GM18498 (cell line): ENCODE measurements around the gene SGIP1.

Experiments used
- ATAC-seq: cut with Tn5 transposase; IDR thresholded peaks from one replicate; pipeline ENCODE4 v1.9.1; 2021; ENCODE audit warnings: mild to moderate bottlenecking, moderate library complexity; ENCODE audit not compliant: unreplicated experiment

SGIP1 gene

DNA sequence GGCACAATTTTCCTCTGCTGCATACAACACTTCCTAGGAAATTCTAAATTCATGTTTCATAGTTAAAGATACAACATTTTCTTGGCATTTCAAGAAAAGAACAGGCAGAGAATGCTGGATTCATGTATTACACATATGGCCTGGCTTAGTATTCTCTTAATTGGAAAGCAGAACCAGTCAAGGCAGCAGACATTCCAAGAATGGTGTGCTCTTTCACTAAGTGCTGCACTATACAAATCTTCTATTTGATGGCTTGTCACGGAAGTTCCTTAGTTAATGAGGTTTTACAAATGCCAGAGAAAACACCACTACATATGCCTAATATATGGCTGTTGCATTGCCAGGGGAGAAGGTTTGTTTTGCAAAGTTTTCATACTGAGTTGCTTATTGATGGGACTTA lies 137.5 kb downstream of the SGIP1 start:
- no peak for ATAC-seq

DNA sequence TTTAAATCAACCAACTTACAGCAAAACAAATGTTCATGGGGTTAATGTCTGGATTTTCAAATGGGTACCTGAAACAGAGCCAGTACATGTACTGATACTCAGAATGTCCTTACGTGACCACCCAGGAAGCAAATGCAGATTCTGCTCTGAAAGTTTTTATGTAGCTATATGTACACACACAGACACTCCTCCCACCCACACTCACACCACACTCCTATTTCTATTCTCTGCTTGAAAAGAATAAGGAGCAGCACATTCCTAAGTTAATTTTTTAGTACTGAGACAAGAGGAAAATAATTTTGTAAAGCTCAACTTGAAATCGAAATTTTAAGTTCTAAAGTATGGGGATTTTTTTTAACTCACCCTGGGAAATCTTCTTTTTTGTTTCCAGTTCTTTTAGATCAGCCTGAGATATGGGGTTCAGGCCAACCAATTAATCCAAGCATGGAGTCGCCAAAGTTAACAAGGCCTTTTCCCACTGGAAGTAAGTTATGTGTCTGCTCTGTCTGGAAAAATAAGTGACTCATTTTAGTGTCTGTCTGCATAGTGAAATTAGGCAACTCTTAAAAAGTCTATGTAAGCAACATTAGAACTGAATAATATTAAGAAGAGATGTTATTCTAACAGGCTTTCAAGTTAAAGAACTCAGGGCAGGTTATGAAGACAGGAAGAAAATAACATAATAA lies 142.8 kb downstream of the SGIP1 start:
- ATAC-seq = no peak

GRCh38 chr1:66678146-66678545 lies 144.2 kb downstream of the SGIP1 start:
- ATAC-seq = no peak

GRCh38 chr1:66679140-66679539 lies 145.2 kb downstream of the SGIP1 start:
- no peak for ATAC-seq

DNA sequence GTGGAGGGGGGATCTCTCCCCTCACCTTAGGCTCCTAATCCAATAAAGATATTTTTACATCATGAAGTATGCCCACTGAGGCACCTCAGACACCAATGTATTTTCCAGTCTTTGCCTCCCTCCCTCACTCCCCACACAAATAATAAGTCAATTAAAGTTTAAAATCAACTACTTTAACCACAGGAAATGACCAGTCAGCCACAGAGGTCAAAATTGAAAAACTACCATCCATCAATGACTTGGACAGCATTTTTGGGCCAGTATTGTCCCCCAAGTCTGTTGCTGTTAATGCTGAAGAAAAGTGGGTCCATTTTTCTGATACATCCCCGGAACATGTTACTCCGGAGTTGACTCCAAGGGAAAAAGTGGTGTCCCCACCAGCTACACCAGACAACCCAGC lies 147.7 kb downstream of the SGIP1 start:
- ATAC-seq = no peak

GRCh38 chr1:66682106-66682505 lies 148.2 kb downstream of the SGIP1 start:
- ATAC-seq = no peak

DNA sequence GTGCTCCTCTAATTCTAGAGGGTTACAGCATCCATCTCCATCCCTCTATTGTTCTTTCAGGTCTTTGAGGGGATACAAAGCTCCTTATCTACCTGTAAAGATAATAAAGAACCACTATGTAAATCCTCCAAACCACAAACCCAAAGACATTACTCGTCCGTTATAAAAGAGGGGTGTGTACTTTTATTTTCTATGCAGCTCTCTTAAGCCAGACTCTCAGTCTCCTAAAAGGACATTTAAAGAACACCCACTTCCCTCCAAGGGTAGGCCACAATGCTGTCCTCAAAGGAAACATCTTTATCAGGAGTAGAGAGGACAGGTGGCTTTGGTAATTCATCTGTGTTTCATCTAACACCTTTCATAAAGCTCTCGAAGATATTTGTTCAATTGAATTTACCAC lies 150.4 kb downstream of the SGIP1 start:
- ATAC-seq = no peak

DNA sequence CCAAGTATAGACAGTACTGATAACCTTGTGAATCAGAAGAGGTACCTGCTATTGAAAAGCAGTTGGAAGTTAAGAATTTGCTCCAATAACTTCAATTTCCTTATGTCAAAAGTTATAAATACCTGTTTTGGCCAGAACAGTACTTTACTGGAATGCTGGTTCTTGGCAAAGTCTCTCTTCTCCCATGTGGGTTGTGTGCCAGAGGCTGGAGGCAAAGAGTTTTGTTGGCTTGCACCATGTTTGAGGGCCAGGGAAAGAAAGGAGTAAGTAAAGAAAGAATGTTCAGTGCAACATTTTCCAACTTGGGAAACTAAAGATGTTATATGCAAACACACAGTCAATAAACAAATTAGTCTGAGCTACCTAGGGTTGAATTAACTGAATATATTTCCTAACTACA lies 151.3 kb downstream of the SGIP1 start:
- ATAC-seq = no peak

- ATAC-seq = no peak
Measured at GRCh38 chr1:66685670-66686069, 151.7 kb downstream of the SGIP1 start.

GRCh38 chr1:66686406-66686805 lies 152.5 kb downstream of the SGIP1 start:
- ATAC-seq = no peak

DNA sequence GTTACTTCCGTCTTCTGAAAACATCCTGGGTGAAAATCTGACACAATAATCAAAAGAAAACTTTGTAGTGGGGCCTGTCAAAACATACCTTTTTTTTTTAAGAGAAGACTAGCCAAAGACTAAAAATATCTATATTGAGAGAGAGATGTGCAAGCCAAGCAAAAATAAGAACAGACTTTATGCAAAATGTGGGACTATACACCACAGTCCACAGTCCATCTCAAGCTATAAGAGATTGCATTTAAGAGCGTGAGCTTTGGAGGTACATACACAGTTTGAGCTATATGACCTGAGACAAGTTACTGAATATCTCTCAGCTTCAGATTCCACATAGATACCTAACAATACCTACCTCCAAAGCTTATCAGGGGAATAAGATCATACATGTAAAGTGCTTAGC lies 153.4 kb downstream of the SGIP1 start:
- ATAC-seq = no peak

GRCh38 chr1:66690666-66691381 lies 156.9 kb downstream of the SGIP1 start:
- ATAC-seq = no peak

DNA sequence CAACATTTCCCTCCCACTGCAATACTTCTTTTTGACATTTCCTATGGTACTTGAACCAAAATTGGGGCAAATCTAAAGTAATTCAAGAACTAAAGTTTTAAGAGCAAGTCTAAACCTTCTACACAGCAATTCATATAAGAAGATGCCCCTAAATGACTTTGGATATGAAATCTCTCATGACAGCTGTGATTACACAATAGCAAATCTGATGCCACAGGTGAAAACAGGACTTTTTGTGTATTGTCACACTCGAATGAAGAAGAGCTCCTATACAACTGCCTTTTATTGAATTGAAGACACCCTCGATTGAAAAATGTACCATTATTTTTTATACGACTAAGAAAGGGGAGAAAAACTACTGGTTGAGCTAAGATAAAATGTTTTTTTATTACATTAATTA lies 158.7 kb downstream of the SGIP1 start:
- no peak for ATAC-seq

GRCh38 chr1:66693856-66694255 lies 159.9 kb downstream of the SGIP1 start:
- ATAC-seq = no peak

DNA sequence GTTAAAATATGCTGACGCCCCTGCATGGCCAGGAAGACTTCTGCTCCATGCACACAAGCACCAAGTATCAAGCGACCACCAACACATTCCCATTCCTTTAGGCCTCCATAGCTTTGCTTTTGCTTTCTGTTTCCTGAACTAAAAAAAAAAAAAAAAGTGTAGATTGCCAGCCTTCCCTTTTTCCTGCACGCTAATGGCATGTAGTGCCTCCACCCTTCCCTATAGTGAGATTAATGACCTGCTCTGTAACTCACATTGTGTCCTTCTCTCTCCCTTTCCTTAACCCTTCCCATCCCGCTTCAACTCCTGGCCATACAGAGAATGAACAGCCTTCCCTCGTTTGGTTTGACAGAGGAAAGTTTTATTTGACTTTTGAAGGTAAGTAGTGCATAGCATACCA lies 161.2 kb downstream of the SGIP1 start:
- no peak for ATAC-seq

DNA sequence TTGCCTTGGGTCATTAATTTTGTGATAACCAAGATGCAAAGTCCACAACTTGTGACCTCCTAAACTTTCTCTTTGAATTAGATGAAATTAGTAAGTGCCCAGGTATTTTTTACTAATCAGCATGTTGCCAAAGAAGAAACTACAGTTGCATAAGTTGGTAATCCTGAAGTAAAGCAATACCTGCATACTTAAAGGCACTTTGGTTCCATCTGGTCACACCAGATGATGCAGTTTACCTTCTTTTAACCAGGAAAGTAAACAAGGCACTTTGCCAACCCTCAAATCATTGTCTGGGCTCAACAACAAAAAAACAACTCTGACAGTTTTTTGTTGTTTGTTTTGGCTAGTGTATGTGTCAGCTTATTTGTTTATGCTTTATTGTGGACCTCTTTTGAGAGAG lies 162.8 kb downstream of the SGIP1 start:
- ATAC-seq = no peak

DNA sequence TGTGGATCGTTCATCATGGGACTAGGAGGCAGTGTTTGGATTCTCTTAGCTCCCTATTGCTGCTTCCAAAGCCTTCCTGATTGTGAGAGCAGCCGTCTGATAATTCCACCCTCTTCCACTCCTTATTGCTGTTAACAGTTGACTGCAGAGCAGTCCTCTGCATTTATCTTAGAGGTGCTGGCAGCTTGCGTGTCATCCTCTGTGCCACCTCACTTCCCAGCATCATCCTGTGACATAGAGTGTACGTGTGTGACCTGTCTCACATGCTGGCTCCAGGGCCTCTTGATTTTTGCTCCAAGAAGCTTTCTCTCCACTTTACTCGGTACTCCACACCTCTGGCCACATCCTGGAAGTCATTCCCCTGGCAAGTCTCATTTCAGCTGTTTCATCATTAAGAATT lies 165.3 kb downstream of the SGIP1 start:
- ATAC-seq = no peak

DNA sequence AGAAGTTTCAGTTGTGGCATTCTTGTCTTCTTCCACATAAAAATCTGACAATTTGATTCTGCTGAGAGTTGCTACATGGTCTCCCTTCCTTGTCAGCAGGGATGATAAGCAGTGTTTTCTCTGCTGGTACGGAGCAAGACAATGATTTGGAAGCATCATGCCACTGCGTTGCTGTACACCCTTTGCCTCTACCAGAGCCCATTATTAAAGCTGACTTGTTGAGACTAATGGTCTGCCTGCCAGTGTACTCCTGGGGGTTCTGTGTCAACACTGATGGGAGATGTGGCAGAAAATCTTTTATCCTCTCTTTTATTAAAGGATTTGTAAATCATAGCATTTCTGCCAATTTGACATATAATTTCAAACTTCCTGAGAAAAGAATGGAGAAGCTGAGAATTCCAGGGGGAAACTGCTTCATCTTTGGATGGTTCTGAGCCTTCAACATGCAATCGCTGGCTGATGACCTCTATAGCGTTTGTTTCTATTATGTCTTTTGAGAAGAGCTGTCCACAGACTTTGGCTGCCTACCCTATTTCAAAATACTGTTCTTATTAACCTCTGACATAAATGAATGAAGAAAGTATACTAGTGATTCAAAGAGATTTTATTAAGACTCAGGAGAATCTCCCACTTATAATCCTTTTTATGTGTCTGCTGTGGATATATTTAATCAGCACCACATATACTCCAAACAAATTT lies 170.4 kb downstream of the SGIP1 start:
- no peak for ATAC-seq

GRCh38 chr1:66705110-66705509 lies 171.2 kb downstream of the SGIP1 start:
- no peak for ATAC-seq

DNA sequence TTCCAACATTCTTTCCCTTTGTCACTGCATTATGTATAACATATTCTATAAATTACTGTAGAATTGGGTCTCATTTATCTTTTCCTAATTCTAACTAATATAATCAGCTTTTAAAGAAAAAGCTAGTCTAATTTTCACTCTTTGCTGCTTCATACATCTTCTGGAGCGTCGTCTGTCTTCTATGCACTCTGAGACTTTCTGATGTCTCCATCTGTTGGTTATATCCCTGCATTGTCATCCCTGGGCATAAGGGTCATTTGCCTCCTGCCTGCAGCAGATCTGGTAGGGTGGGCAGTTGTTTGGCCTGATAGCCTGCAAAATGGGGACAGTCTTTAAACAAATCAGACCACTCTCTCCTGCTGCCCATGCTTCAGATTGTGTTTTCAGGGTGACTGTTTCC lies 177.5 kb downstream of the SGIP1 start:
- no peak for ATAC-seq

DNA sequence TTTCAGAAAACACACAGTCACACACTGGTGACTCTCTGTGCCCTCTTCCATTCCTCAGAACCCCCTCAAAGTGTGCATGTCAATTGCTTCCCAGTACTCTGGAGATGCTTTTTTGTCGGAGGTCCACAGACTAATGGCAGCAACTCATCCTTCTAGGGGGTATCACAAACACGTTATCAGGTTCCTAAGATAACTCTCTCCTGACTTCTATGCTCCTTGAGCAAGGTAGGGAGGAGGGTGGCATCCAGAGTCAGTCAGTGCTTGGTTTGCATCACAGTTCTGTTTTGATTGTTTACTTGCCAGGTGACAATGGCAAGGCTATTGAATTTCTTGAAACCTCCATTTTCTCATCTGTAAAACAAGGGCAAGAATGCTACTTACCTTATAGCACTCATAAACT lies 178.9 kb downstream of the SGIP1 start:
- no peak for ATAC-seq

DNA sequence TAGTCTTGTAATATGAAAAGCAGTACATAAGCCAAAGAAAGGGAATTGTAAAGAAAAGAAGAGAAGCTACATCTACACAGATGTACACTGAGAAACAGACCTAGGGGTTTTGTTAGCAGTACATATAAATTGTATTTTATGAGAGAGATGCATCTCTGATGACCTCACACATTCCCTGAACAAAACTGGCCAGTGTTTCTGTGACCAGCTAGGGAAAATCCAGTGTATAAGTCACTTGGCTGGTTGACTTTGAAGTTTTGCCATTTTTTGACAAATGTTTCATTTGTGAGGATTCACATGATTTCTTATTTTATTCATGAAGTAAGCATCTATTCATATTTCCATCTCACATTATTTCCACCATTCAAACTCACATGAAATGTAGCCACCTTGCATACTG lies 190.0 kb downstream of the SGIP1 start:
- ATAC-seq = no peak
